NCI-H82 treated with DMSO at 0.1 percent for 48 hours (cell line): ENCODE data around the gene CSNK1D.

Source experiments
- DNase-seq: peaks from one replicate; lab custom pipeline; 2025; ENCODE audit not compliant: unreplicated experiment; lab: John Stamatoyannopoulos, UW

The CSNK1D gene

GRCh38 chr17:82241183-82241925 lies 32.1 kb downstream of the CSNK1D start:
- no peak for DNase-seq

- no peak for DNase-seq
Measured at GRCh38 chr17:82240506-82241182, 32.9 kb downstream of the CSNK1D start.

DNA sequence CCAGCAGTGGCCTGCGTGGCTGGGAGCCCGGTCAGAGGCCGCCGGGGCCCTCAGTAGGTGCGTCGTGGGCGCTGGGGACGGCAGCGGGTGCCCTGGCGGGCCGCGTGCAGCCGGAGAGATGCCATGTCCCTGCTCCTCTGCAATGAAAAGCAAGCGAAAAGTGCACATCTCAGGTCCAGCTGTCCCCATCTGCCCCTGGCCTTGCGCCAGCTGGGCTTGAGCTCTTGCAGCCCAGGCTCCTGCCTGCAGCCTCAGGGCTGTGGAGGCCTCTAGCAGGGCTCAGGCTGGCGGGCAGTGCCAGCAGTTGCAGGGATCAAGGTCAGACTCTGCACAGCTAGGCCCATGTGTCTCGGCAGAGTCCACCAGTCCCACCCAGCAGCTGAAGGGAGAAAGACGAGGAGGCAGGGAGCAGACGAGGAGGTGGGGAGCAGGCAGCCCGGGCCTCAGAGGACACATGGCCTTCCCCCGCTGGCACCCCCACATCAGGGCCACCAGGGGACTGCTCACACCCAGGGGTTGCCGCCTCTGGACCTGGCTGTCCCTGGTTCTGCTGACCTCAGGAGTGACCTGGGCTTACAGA lies 33.5 kb downstream of the CSNK1D start:
- no peak for DNase-seq

- no peak for DNase-seq
Measured at GRCh38 chr17:82239401-82239925, 34.0 kb downstream of the CSNK1D start.

GRCh38 chr17:82238472-82239201 lies 34.9 kb downstream of the CSNK1D start:
- no peak for DNase-seq

DNA sequence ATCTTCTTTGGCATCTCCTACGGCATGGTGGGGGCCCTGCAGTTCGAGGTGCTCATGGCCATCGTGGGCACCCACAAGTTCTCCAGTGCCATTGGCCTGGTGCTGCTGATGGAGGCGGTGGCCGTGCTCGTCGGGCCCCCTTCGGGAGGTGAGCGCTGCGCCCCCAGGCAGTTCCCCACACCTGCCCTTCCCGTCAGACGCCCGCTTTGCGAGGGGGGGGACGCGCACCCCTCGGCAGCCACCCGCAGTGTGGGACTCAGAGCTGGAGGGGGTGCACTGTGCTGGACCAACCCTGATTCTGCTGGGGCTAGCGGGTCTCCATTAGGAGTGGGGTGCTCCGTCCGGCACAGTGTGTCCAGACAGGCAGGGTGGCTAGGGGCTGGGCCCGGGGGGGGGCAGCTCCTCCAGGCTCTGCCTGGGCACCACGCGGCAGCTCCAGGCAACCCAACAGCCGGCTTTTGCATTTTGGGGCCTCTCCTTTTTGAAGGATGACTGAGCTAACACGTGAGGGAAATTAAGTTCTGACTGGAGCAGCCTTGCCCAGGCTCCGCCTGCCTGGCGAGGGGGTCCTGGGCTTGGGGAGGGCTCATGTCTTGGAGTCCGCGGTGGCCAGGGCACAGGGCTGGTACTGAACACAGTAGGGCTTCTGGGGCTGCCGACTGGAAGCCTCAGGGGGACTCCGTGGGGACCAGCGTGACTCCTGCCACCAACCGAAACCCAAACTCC lies 35.6 kb downstream of the CSNK1D start:
- DNase-seq, result no peak

DNA sequence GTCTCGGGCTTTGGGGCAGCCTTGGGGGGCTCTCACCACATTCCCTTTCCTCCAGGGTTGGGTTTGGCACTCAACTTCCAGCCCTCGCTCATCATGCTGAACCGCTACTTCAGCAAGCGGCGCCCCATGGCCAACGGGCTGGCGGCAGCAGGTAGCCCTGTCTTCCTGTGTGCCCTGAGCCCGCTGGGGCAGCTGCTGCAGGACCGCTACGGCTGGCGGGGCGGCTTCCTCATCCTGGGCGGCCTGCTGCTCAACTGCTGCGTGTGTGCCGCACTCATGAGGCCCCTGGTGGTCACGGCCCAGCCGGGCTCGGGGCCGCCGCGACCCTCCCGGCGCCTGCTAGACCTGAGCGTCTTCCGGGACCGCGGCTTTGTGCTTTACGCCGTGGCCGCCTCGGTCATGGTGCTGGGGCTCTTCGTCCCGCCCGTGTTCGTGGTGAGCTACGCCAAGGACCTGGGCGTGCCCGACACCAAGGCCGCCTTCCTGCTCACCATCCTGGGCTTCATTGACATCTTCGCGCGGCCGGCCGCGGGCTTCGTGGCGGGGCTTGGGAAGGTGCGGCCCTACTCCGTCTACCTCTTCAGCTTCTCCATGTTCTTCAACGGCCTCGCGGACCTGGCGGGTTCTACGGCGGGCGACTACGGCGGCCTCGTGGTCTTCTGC lies 36.3 kb downstream of the CSNK1D start:
- no peak for DNase-seq

DNA sequence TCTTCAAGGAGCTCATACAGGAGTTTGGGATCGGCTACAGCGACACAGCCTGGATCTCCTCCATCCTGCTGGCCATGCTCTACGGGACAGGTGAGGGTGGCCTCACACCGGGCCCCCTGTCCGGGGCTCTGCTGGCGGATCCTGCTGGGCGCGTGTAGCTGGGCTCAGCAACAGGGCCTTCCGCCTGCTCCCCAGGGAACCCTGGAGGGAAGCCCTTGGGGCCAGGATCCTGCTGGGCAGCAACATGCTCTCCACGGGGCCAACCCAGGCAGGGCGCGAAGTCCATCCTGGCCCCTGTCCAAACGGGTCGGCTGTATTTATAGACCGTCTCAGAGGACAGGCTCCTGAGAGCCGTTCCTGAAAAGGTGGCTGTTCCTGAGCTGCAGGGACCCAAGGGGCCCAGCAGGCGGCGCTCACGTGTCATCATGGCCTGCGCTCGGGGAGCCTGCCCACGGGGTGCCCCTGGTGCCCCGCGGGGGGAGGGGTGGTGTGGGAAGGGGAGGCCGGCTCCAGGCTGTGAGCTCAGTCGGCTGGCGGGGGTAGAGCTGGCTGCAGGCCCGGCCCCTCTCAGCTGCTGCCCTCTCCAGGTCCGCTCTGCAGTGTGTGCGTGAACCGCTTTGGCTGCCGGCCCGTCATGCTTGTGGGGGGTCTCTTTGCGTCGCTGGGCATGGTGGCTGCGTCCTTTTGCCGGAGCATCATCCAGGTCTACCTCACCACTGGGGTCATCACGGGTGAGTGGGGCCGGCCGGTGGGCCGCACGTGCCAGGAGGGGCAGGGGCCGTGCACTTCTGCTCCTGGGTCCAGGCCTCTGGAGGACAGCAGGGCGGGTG lies 37.1 kb downstream of the CSNK1D start:
- DNase-seq, result no peak

DNA sequence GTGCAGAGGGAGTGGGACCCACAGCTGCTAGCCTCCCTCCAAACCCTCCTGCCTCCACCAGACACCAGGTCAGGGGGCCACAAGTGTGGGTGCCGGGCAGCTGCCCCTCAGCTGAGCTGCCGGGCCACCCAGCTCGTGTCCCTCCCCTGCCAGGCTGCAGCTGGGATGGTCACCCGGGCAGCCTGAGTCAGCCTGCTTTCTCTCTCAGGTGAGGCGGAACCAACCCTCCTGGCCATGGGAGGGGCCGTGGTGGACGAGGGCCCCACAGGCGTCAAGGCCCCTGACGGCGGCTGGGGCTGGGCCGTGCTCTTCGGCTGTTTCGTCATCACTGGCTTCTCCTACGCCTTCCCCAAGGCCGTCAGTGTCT lies 37.7 kb downstream of the CSNK1D start:
- DNase-seq, result no peak

DNA sequence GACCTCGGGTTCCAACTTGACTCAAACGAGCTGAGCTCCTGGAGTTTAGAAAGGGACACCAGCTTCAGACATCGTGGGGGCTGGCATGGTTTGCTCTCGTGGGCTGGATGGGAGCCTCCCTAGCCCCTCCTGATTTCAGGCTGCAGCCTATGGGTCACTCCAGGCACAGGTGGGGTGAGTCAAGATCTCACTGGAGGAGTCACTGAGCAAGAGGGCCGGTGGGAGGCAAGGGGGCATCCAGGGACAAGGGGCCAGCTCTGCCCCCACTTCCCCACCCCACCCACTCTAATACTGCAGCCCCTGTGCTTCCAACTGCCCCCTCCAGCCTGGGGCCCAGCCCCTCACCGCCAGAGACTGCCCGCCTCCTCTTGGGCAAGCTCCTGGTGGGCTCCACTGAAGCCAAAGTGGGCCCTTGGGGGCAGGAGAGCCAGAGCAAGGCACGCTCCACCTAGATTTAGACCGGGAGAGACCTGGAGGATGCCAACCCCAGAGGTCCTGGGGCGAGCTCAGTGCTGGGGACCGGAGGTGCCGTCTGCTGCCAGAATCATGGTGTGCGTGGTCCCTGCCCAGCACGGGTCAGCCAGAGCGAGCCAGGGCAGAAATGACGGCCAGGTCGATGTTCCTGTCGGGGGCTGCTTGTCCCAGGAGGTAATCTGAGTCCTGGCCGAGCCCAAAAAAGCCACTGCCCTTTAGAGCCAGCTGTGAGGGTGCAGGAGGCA lies 38.3 kb downstream of the CSNK1D start:
- no peak for DNase-seq

- DNase-seq, result no peak
Measured at GRCh38 chr17:82234211-82235055, 39.1 kb downstream of the CSNK1D start.

GRCh38 chr17:82232876-82233785 lies 40.4 kb downstream of the CSNK1D start:
- no peak for DNase-seq

- DNase-seq, result no peak
Measured at GRCh38 chr17:82232322-82232820, 41.1 kb downstream of the CSNK1D start.

GRCh38 chr17:82231562-82232321 lies 41.8 kb downstream of the CSNK1D start:
- DNase-seq, result no peak

GRCh38 chr17:82231312-82231561 lies 42.3 kb downstream of the CSNK1D start:
- no peak for DNase-seq

DNA sequence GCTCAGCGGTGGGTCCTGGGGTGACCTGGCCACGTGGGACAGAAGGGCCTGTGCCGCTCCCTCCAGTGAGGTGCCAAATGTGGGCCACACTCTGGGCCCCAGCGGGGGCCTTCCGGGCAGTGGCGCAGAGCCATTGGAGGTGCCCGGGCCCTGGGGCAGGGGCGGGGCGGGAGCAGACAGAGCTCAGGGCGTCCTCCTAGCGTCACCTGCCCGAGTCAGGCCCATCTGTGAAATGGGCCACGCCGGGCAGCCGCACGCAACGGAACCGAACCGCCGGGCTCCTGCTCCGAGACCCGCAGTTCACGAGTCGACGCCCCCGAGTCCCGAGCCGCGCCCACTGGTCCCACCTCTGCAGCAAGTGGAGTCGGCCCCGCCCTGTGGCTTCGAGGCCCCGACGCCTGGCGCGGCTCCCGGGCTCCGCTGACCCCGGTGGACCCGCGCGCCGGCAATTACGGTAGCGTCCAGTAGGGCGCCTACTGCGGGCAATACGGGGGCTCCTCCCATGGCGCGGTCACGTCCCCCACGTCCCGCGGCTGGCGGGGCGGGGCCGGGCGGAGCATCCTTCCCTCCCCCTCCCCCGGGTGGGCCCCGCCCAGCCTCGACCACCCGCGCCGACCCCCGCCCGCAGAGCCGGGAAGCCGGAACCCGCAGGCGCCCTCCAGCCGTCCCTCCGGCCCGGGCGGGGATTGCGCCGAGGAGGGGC lies 42.7 kb downstream of the CSNK1D start:
- no peak for DNase-seq
